GDM1 (cell line): ENCODE results near the gene MON2.
A peak's percentile ranks its signal among the peaks of the same experiment; 100 is the strongest.
"Not testable (repeated sequence)": the region's sequence is repeated elsewhere in the genome, so short reads cannot be mapped to it uniquely, and the experiment has no call there.

ENCODE experiments used
- DNase-seq: peaks from one replicate; lab custom pipeline; 2025; lab: John Stamatoyannopoulos, UW

Gene MON2

GRCh38 chr12:62466594-62467491 is at the start of gene MON2:
Gene MON2 (plus strand): TSS chr12:62466826. CDS start chr12:62467208, 382 bp downstream.
- DNase-seq: peak; percentile 83

GRCh38 chr12:62426089-62426488 is 40.5 kb upstream of the MON2 start:
- no peak for DNase-seq

DNA sequence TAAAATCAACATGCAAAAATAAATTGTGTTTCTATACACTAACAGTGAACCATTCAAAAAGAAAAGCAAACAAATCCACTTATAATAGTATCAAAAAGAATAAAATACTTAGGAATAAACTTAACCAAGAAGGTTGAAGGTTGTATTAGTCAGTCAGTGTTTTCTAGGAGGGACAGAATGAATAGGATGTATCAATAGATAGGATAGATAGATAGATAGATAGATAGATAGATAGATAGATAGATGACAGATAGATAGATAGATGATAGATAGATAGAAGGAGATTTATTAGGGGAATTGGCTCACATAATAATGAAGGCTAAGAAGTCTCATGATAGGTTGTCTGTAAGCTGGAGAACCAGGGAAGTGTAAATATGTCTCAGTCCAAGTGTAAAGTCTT is 37.2 kb upstream of the MON2 start:
- DNase-seq: no peak

- DNase-seq: no peak
Measured at GRCh38 chr12:62434494-62435302, 31.9 kb upstream of the MON2 start.

- DNase-seq: no peak
Measured at GRCh38 chr12:62435303-62436163, 31.1 kb upstream of the MON2 start.

- DNase-seq: no peak
Measured at GRCh38 chr12:62436164-62436503, 30.5 kb upstream of the MON2 start.

- peak; percentile 24 for DNase-seq
Measured at GRCh38 chr12:62438098-62438692, 28.4 kb upstream of the MON2 start.

DNA sequence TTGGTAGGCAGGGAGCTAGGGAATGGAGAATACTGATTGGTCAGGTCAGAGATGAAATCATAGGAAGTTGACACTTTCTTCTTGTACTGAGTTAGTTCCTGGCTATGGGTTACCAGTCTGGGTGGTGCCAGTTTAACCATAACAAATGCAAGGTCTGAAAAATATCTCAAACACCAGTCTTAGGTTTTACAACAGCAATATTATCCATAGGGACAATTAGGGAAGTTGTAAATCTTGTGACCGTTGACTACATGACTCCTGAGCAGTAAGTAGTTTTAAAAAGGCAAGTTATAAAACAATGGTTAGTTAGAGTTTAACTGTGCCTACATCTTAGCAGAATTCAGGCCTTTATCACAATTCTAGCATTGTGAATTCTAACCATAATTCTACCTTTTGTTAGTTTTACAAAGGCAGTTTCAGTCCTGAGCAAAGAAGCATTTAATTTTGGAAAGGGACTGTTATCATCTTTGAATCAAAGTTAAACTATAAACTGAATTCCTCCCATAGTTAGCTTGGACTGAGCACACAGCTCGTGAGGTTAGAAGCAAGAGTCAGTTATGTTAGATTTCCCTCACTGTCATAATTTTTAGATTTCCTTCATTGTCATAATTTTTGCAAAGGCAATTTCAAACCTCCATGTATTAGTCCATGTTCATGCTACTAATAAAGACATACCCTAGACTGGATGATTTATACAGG is 19.7 kb upstream of the MON2 start:
- no peak for DNase-seq

GRCh38 chr12:62448436-62448835 is 18.2 kb upstream of the MON2 start:
- no peak for DNase-seq

- not testable (repeated sequence) for DNase-seq
Measured at GRCh38 chr12:62455429-62455828, 11.2 kb upstream of the MON2 start.

DNA sequence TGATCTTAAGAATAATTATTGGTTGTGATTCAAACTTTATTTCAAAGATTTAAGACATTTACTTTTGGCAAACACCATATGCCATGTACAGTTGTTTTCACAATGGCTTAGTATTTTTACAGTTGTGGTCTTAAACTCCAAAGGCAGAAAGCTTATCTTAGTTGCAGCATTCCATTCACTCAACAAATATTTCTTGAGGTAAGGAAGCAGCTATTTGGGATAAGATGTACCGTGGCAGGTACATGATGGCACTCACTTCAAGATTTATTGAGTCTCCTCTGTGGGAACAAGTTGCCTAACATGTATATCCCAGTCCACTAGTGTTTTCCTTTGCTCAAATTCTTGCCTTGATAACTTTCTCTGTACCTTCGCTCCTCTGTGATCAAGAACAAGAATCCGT is 8.0 kb upstream of the MON2 start:
- DNase-seq: no peak

GRCh38 chr12:62459976-62460375 is 6.7 kb upstream of the MON2 start:
- no peak for DNase-seq

- not testable (repeated sequence) for DNase-seq
Measured at GRCh38 chr12:62461171-62461837, 5.3 kb upstream of the MON2 start.

- DNase-seq: not testable (repeated sequence)
Measured at GRCh38 chr12:62463252-62463651, 3.4 kb upstream of the MON2 start.

GRCh38 chr12:62466018-62466593 is 520 bp upstream of the MON2 start:
- peak; percentile 21 for DNase-seq

DNA sequence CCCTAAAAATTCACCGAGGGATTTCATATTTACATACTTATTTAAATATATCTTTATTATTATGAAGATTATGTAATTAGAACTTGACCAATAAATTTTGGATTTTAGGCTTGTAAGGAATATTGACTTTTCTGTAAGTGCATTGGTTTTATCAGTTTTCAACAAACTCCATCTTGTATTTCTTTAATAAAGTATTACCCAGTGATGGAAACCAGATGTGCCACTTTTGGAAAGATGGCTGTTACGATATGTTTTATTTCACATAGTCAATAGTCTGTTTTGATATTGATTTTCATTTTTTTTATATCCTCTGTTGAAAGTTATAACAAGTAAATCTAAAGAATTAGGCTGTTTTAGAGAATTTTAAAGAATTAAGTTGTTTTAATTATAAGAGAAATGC is 1.8 kb downstream of the MON2 start:
- no peak for DNase-seq

- no peak for DNase-seq
Measured at GRCh38 chr12:62468935-62469334, 2.3 kb downstream of the MON2 start.

GRCh38 chr12:62469704-62470103 is 3.1 kb downstream of the MON2 start:
- DNase-seq: no peak

DNA sequence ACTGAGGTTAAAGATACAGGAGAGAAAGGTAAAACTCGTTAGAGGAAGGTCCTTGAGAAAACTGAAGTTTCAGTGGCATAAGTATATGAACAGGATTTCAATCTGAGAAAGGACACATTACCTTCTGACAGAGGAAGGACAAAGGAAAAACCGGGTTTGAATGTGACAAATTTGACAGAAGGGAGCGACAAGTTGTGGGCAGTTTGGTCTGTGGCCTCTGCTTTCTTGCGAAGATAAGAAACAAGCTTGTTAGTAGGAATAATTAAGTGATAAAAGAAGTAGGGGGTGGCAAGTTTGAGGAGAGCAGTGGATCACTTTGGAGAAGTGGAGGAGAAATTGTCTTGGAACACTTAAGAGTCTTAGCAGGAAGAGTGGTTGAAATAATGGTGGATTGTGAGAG is 5.1 kb downstream of the MON2 start:
- DNase-seq: no peak

DNA sequence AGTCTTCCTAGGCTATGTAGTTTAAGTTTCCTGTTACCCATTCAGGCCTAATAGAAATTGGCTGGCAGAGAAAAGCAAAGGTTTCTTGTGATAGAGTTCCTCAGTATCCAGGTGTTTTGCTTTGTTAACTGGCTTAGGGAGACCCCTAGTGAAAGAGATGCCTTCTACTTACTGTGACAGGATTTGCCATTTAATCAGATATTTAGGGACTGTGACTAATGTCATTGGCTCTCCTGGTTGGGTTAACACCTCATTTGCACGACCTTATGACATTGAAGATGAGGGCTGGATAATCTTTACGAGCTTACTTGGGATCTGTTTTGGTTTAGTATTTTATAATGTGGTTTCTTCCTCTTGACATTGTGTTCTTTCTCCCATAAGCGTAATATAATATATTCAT is 5.8 kb downstream of the MON2 start:
- DNase-seq: no peak
